ENCODE measurements around the gene RYR1.

The RYR1 gene

DNA sequence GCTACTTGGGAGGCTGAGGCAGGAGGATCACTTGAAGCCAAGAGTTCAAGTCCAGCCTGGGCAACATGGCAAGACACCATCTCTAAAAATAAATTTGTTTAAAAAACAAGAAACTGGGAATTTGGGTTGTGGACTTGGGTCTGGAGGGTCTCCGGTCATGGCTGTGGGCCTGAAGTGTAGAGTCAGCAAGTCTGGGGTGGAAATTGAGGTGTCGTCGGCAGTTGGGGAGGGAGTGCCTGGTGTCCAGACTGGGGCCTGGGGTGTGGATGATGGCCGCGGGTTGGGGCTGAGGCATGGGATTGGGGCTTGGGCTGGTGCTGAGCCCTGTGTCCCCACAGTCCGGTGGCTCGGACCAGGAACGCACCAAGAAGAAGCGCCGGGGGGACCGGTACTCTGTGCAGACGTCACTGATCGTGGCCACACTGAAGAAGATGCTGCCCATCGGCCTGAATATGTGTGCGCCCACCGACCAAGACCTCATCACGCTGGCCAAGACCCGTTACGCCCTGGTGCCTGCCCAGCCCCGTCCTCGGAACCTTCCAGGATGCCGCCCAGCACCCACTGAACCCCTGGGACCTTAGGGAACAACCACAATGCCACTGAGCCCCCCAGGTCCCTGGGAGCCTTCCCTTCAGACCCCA, 91.6 kb downstream of the RYR1 start:
- TF ChIP-seq SPI1 (IDR thresholded peaks at IDR 0.05; ENCODE audit: borderline replicate concordance, low read depth) (no peak), POLR2AphosphoS5 (IDR thresholded peaks at IDR 0.05; ENCODE audit: low read depth) (no peak), GABPA (IDR thresholded peaks at IDR 0.05; ENCODE audit: low read depth) (no peak)
- TF ChIP-seq, protein P1, sequence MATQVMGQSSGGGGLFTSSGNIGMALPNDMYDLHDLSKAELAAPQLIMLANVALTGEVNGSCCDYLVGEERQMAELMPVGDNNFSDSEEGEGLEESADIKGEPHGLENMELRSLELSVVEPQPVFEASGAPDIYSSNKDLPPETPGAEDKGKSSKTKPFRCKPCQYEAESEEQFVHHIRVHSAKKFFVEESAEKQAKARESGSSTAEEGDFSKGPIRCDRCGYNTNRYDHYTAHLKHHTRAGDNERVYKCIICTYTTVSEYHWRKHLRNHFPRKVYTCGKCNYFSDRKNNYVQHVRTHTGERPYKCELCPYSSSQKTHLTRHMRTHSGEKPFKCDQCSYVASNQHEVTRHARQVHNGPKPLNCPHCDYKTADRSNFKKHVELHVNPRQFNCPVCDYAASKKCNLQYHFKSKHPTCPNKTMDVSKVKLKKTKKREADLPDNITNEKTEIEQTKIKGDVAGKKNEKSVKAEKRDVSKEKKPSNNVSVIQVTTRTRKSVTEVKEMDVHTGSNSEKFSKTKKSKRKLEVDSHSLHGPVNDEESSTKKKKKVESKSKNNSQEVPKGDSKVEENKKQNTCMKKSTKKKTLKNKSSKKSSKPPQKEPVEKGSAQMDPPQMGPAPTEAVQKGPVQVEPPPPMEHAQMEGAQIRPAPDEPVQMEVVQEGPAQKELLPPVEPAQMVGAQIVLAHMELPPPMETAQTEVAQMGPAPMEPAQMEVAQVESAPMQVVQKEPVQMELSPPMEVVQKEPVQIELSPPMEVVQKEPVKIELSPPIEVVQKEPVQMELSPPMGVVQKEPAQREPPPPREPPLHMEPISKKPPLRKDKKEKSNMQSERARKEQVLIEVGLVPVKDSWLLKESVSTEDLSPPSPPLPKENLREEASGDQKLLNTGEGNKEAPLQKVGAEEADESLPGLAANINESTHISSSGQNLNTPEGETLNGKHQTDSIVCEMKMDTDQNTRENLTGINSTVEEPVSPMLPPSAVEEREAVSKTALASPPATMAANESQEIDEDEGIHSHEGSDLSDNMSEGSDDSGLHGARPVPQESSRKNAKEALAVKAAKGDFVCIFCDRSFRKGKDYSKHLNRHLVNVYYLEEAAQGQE (IDR thresholded peaks at IDR 0.05; ENCODE audit: insufficient replicate concordance, low read depth) = no peak
- TF ChIP-seq, protein P2, sequence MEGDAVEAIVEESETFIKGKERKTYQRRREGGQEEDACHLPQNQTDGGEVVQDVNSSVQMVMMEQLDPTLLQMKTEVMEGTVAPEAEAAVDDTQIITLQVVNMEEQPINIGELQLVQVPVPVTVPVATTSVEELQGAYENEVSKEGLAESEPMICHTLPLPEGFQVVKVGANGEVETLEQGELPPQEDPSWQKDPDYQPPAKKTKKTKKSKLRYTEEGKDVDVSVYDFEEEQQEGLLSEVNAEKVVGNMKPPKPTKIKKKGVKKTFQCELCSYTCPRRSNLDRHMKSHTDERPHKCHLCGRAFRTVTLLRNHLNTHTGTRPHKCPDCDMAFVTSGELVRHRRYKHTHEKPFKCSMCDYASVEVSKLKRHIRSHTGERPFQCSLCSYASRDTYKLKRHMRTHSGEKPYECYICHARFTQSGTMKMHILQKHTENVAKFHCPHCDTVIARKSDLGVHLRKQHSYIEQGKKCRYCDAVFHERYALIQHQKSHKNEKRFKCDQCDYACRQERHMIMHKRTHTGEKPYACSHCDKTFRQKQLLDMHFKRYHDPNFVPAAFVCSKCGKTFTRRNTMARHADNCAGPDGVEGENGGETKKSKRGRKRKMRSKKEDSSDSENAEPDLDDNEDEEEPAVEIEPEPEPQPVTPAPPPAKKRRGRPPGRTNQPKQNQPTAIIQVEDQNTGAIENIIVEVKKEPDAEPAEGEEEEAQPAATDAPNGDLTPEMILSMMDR (IDR thresholded peaks at IDR 0.05; ENCODE audit: insufficient read depth, low read length) = no peak
- DNase-seq (ENCODE audit: low read depth in 1 of 2, low spot score in 1 of 2) = no peak
- Histone ChIP-seq H3K27ac (replicated peaks) (no peak overlapping the region), H3K27me3 (ENCODE audit: insufficient read depth, poor library complexity, severe bottlenecking) (no peaks in the 10 kb centered on the region), H3K4me3 (replicated peaks; ENCODE audit: insufficient read depth, low read length) (no peak overlapping the region)

DNA sequence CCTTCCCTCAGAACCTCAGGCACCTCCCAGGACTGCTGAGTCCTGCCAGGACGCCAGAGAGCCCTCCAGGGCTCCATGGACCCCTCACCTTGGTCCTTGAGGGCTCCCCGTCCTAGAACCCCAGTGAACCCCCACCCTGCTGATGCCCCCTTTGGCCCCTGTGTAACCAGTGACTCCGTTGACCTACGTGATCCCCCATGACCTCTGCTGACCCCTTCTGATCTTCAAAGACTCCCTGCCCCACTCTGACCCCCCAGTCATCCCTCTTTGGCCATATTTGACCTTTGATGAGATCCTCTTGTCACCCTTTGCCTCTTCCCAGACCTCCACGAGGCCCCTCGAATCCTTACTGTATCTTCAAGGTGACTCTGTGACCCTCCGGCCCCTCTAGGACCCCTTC, 92.9 kb downstream of the RYR1 start:
- no peak overlapping the region for H3K4me3 ChIP-seq (replicated peaks; ENCODE audit: insufficient read depth, low read length)
- no peak overlapping the region for H3K27ac ChIP-seq (replicated peaks)
- no peaks in the 10 kb centered on the region for H3K27me3 ChIP-seq (ENCODE audit: insufficient read depth, poor library complexity, severe bottlenecking)
- no peak for DNase-seq (ENCODE audit: low read depth in 1 of 2, low spot score in 1 of 2)
- no peak for TF ChIP-seq GABPA (IDR thresholded peaks at IDR 0.05; ENCODE audit: low read depth)
- TF ChIP-seq, protein P2 (IDR thresholded peaks at IDR 0.05; ENCODE audit: insufficient read depth, low read length) = no peak
- no peak for TF ChIP-seq POLR2AphosphoS5 (IDR thresholded peaks at IDR 0.05; ENCODE audit: low read depth)
- no peak for TF ChIP-seq SPI1 (IDR thresholded peaks at IDR 0.05; ENCODE audit: borderline replicate concordance, low read depth)
- TF ChIP-seq, protein P1 (IDR thresholded peaks at IDR 0.05; ENCODE audit: insufficient replicate concordance, low read depth) = no peak

DNA sequence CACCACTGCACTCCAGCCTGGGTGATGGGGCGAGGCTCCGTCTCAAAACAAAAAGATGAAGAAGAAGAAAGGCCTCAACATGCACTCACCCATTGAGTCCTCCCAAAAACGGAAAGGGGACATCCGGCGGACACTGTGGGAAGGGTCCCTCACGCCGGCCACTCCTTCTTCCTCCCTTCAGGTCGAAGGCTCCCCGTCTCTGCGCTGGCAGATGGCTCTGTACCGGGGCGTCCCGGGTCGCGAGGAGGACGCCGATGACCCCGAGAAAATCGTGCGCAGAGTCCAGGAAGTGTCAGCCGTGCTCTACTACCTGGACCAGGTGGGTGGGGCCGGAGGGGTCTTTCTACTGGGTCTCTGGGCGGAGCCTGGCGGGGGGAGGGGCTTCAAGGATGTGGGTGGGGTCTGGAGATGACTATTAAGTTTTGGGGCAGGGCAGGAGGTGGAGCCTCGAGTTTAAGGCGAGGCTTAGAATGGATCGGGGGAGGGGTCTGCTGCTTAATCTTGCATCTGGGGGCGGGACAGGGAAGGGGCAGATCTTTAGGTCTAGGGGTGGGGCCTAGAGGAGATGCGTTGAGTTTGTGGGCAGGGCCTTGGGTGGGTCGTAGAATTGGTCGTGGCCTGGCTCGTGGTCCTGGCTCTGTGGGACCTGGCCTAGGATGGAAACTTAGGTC, 94.1 kb downstream of the RYR1 start:
- no peak overlapping the region for H3K4me3 ChIP-seq (replicated peaks; ENCODE audit: insufficient read depth, low read length)
- TF ChIP-seq, protein P2 (IDR thresholded peaks at IDR 0.05; ENCODE audit: insufficient read depth, low read length) = no peak
- TF ChIP-seq, protein P1 (IDR thresholded peaks at IDR 0.05; ENCODE audit: insufficient replicate concordance, low read depth) = no peak
- no peak for TF ChIP-seq GABPA (IDR thresholded peaks at IDR 0.05; ENCODE audit: low read depth)
- no peak for TF ChIP-seq SPI1 (IDR thresholded peaks at IDR 0.05; ENCODE audit: borderline replicate concordance, low read depth)
- TF ChIP-seq POLR2AphosphoS5 (IDR thresholded peaks at IDR 0.05; ENCODE audit: low read depth) = no peak
- no peak for DNase-seq (ENCODE audit: low read depth in 1 of 2, low spot score in 1 of 2)
- H3K27ac ChIP-seq (replicated peaks) = no peak overlapping the region
- H3K27me3 ChIP-seq (ENCODE audit: insufficient read depth, poor library complexity, severe bottlenecking) = no peaks in the 10 kb centered on the region

All from HL-60 (cell line).